K562 (cell line): Measurements from ENCODE around the gene DNMT3A. TPM values are rescaled to one million over a fixed set of nuclear protein-coding genes. Genes with fewer than 3 reads are reported as not detected.
A peak's percentile ranks its signal among the peaks of the same experiment; 100 is the strongest.

Source experiments
- ATAC-seq: fragments of 200-7000 bp; cut with Tn5 transposase; 3 replicates; pipeline ENCODE4 v1.9.1; 2020; ENCODE audit warnings: moderate library complexity
- BruUV-seq: library from RNA; stranded (reverse); fragments of 400-500 nt; replicated peaks from 2 replicates; lab custom pipeline; 2021; lab: Mats Ljungman, UMichigan
- CTCF ChIA-PET: fragments of 300-600 bp; formaldehyde crosslinking; extraction: SDS; loops from one replicate; lab custom pipeline; 2021; ENCODE audit warnings: low intra/inter-chr PET ratio; lab: Yijun Ruan, JAX
- POLR2A ChIA-PET: fragments of 300-600, 350-650 bp; sonication (Branson Sonifier 250); formaldehyde crosslinking; extraction: SDS; loops from one replicate; lab custom pipeline; 2021; ENCODE audit warnings: antibody characterized with exemption, inconsistent platforms; lab: Yijun Ruan, JAX
- DNase-seq, 4 experiments: peaks; one replicate each; pipeline versions ENCODE4 v3.0.0 to v3.0.0-alpha.2; 2011 to 2018; ENCODE audit warnings: low spot score in 3 of 4, mixed read lengths in 3 of 4; ENCODE audit errors: extremely low read depth in 1 of 4
- FAIRE-seq: peaks from 2 replicates; lab custom pipeline; 2011; peaks lifted over from hg19 to GRCh38; lab: Jason Lieb, UNC
- H2AFZ ChIP-seq: 2 replicates; pipeline ENCODE4 v1.6.0; 2011; ENCODE audit warnings: low read depth, low read length, control low read depth, inconsistent platforms
- H3K27ac ChIP-seq: fragments of 200-600 bp; 3 replicates; pipeline ENCODE4 v1.8.0; 2011; ENCODE audit warnings: low read depth, mild to moderate bottlenecking, control low read depth, inconsistent platforms, low read length, moderate library complexity, mixed read lengths; ENCODE audit errors: extremely low read depth
- H3K27me3 ChIP-seq, 2 experiments: fragments of 300-600 bp in 1 of 2; 2 replicates in 1 of 2; 3 replicates in 1 of 2; pipeline versions ENCODE4 v1.6.0 to v1.8.0; 2011; ENCODE audit warnings: inconsistent platforms in 2 of 2, low read length in 2 of 2, mild to moderate bottlenecking in 1 of 2, mixed read lengths in 1 of 2, moderate library complexity in 1 of 2; ENCODE audit not compliant: control insufficient read depth in 2 of 2, insufficient read depth in 2 of 2
- H3K36me3 ChIP-seq: fragments of 300-600 bp; 3 replicates; pipeline ENCODE4 v1.8.0; 2011; ENCODE audit warnings: mild to moderate bottlenecking, low read length, inconsistent platforms; ENCODE audit not compliant: control insufficient read depth, insufficient read depth
- H3K4me1 ChIP-seq, 2 experiments: fragments of 200-600 bp in 1 of 2; replicated peaks in 1 of 2; 2 replicates in 1 of 2; 3 replicates in 1 of 2; pipeline versions ENCODE4 v1.5.1 to v1.8.0; 2011; ENCODE audit warnings: inconsistent platforms in 2 of 2, low read length in 2 of 2, mild to moderate bottlenecking in 1 of 2, mixed read lengths in 1 of 2, moderate library complexity in 1 of 2; ENCODE audit not compliant: control insufficient read depth in 2 of 2, insufficient read depth in 2 of 2
- H3K4me2 ChIP-seq: 2 replicates; pipeline ENCODE4 v1.6.1; 2011; ENCODE audit warnings: low read length, control low read depth, inconsistent platforms, mixed read lengths; ENCODE audit not compliant: insufficient read depth
- H3K4me3 ChIP-seq: fragments of 200-600 bp; sonication (generic), shearing (Covaris generic); 2 replicates; pipeline ENCODE4 v1.5.1; 2016; ENCODE audit warnings: control low read depth, inconsistent platforms
- H3K79me2 ChIP-seq: fragments of 200-600 bp; 3 replicates; pipeline ENCODE4 v1.8.0; 2011; ENCODE audit warnings: low read length, inconsistent platforms; ENCODE audit not compliant: control insufficient read depth, insufficient read depth
- H3K9ac ChIP-seq, 2 experiments: 2 replicates each; pipeline versions ENCODE4 v1.6.0 to v1.6.1; 2011; ENCODE audit warnings: low read depth in 2 of 2, low read length in 2 of 2, control low read depth in 1 of 2, inconsistent platforms in 1 of 2, mild to moderate bottlenecking in 1 of 2, mixed read lengths in 1 of 2; ENCODE audit not compliant: insufficient read depth in 1 of 2
- H3K9me1 ChIP-seq: one replicate; pipeline ENCODE4 v1.6.0; 2011; ENCODE audit warnings: inconsistent platforms, mild to moderate bottlenecking, low read length, moderate library complexity; ENCODE audit not compliant: control insufficient read depth, insufficient read depth
- H3K9me3 ChIP-seq: replicated peaks from 2 replicates; pipeline ENCODE4 v1.5.1; 2011; ENCODE audit warnings: low read depth, low read length, inconsistent platforms; ENCODE audit not compliant: control insufficient read depth, insufficient read depth
- H4K20me1 ChIP-seq: replicated peaks from 2 replicates; pipeline ENCODE4 v1.6.1; 2011; ENCODE audit warnings: low read length, inconsistent platforms, mixed read lengths; ENCODE audit not compliant: control insufficient read depth, insufficient read depth
- GABPA ChIP-seq: fragments of 200-800 bp; sonication (Bioruptor generic); conservative IDR thresholded peaks from 2 replicates; pipeline ENCODE4 v1.6.1; 2016; ENCODE audit warnings: low read depth, missing genetic modification characterization, missing compliant biosample characterization
- IRF2 ChIP-seq: sonication (generic); formaldehyde crosslinking; IDR thresholded peaks from 2 replicates; pipeline ENCODE4 v1.8.1; 2022; ENCODE audit warnings: mild to moderate bottlenecking, missing genetic modification reagents
- NFXL1 ChIP-seq: fragments of 450-650 bp; formaldehyde crosslinking; IDR thresholded peaks from 2 replicates; pipeline ENCODE4 v1.4.0; 2021; ENCODE audit warnings: mild to moderate bottlenecking
- SAFB2 ChIP-seq: fragments of 200-400 bp; formaldehyde crosslinking; IDR thresholded peaks from 2 replicates; pipeline ENCODE4 v1.6.1; 2018; ENCODE audit warnings: borderline replicate concordance, low read length, low read depth, moderate library complexity; ENCODE audit not compliant: severe bottlenecking
- ZNF212 ChIP-seq: fragments of 450-650 bp; formaldehyde crosslinking; IDR thresholded peaks from 2 replicates; pipeline ENCODE4 v1.4.0; 2020; ENCODE audit warnings: mild to moderate bottlenecking
- ZNF354B ChIP-seq: fragments of 250-450 bp; sonication (Bioruptor Pico); IDR thresholded peaks from 2 replicates; pipeline ENCODE4 v1.4.0; 2020
- ZNF707 ChIP-seq: fragments of 250-450 bp; sonication (Bioruptor Pico); conservative IDR thresholded peaks from 2 replicates; pipeline ENCODE4 v1.8.0; 2022; ENCODE audit warnings: inconsistent platforms, mild to moderate bottlenecking, moderate library complexity
- WGBS: fragments of 100-300 bp; shearing (Covaris generic); methylation state at CpG from one replicate; pipeline ENCODE4 v1.1.6; 2016; ENCODE audit warnings: low coverage, mixed read lengths; ENCODE audit not compliant: insufficient coverage; ENCODE audit errors: missing lambda C conversion rate; 5-methylcytosine and 5-hydroxymethylcytosine counted together
- in situ Hi-C: fragments of 300-500 bp; cut with MboI; formaldehyde crosslinking; loops from 4 replicates; pipeline ENCODE4 v1.15.0; 2018; ENCODE audit warnings: inconsistent platforms, mixed read lengths
- intact Hi-C: fragments of 100-400 bp; cut with micrococcal nuclease; formaldehyde crosslinking; loops from 2 replicates; pipeline ENCODE4 v1.14.2; 2022
- polyA plus RNA-seq, 8 experiments: library from polyadenylated mRNA; depleted of rRNA in 4 of 8; stranded (reverse) in 5 of 8; unstranded in 3 of 8; fragments of >200 nt; fragmentation: Nextera tagmentation in 2 of 8; fragmentation: Illumina TruSeq in 1 of 8; extraction: Ambion mirVana in 2 of 8; extraction: Trizol in 1 of 8; gene quantifications; 2 replicates each; pipeline versions ENCODE4 v1.2.1 to v1.2.3, GENCODE V29; 2011 to 2014; ENCODE audit warnings: inconsistent platforms in 1 of 8, missing spikeins in 1 of 8
- total RNA-seq, 7 experiments: library from RNA; depleted of rRNA in 6 of 7; stranded (reverse); fragments of >200 nt in 6 of 7; fragmentation: Illumina TruSeq in 2 of 7; extraction: Trizol in 2 of 7; gene quantifications; 2 replicates each; pipeline versions ENCODE4 v1.2.1 to v1.2.3, GENCODE V29; 2011 to 2021; ENCODE audit warnings: low replicate concordance in 1 of 7

Gene DNMT3A
- total and polyA plus RNA-seq, 9 of the 15 experiments (the other 6 are each of a cell fraction or from before 2014, with no cell fraction given), result 3.0 to 16.0 (median 6.1) TPM

DNA sequence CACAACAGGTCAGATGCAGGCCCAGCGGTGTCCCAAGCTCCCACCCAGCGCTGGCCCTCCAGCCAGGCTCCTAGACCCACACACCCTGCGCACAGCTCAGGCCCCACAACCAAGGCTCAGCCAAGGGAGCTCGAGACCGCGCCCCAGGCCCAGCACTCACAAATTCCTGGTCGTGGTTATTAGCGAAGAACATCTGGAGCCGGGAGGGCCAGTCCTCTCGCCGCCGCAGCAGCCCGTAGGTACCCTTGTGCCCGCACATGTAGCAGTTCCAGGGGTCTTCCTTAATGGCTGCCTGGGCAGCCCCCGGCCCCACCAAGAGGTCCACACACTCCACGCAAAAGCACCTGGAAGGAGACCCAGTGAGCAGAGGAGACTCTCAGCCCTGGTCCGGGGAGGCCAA is 97.7 kb downstream of the DNMT3A start:
- H3K27me3 ChIP-seq, result no peaks in the 10 kb centered on the region
- no peak overlapping the region for H2AFZ ChIP-seq
- no peaks in the 10 kb centered on the region for H3K9me3 ChIP-seq
- no peak overlapping the region for H3K27ac ChIP-seq
- TF ChIP-seq ZNF212, result no peak
- TF ChIP-seq ZNF354B (CRISPR knock-in tag), result no peak
- no peak for TF ChIP-seq ZNF707 (CRISPR knock-in tag)
- TF ChIP-seq SAFB2, result no peak
- no peak for TF ChIP-seq IRF2 (CRISPR knock-in tag)
- no peak for TF ChIP-seq GABPA
- TF ChIP-seq NFXL1, result no peak
- TF ChIP-seq, all 486 proteins: peak for 0
- ATAC-seq (no peak), DNase-seq (no peak), FAIRE-seq (no peak)
- in situ Hi-C loops, result no loop called here
- Histone ChIP-seq H3K36me3 (peaks cover 64% of the 10 kb centered on the region; the same call in 2 of the 3 replicates), H3K4me2 (no peak overlapping the region), H4K20me1 (no peaks in the 10 kb centered on the region), H3K9me1 (no peaks in the 10 kb centered on the region), H3K4me1 (peaks cover 14 to 37% of the 10 kb centered on the region in 2 experiments; a peak in 4 of 5 replicates), H3K79me2 (no peaks in the 10 kb centered on the region), H3K4me3 (no peak overlapping the region), H3K9ac (peak overlapping the region in 1 of 2 experiments; percentile 20; a peak in 2 of 4 replicates)
- intact Hi-C loops, result no loop called here
- POLR2A ChIA-PET, result interaction anchor here (2.3 kb wide), 1 partner anchor 8 kb away, joined by 11 read pairs; no protein-coding TSS in a partner anchor
- WGBS, result 82% methylated on average over 12 of the region's 17 CpGs
- no TSS peak for BruUV-seq
- CTCF ChIA-PET, result no interaction called here
